HepG2 (cell line): ENCODE measurements around the gene QRSL1. TPM values are rescaled to one million over a fixed set of nuclear protein-coding genes. Genes with fewer than 3 reads are reported as not detected.

Experiments used
- ETV5 ChIP-seq: IDR thresholded peaks from 2 replicates; pipeline ENCODE4 v1.6.1; 2018; ENCODE audit warnings: missing biosample characterization, missing genetic modification reagents, inconsistent platforms, borderline replicate concordance
- FOXJ3 ChIP-seq: sonication (generic); formaldehyde crosslinking; IDR thresholded peaks from 2 replicates; pipeline ENCODE4 v1.4.0; 2020; ENCODE audit warnings: missing genetic modification reagents, mild to moderate bottlenecking, borderline replicate concordance
- GFI1 ChIP-seq: sonication (generic); formaldehyde crosslinking; IDR thresholded peaks from 2 replicates; pipeline ENCODE4 v1.5.0; 2020; ENCODE audit warnings: missing genetic modification reagents, mild to moderate bottlenecking, borderline replicate concordance
- HOMEZ ChIP-seq: IDR thresholded peaks from 2 replicates; pipeline ENCODE4 v1.6.1; 2016; ENCODE audit warnings: low read depth
- HOXA5 ChIP-seq: sonication (generic); formaldehyde crosslinking; IDR thresholded peaks from 2 replicates; pipeline ENCODE4 v1.4.0; 2020; ENCODE audit warnings: missing genetic modification reagents
- ISL2 ChIP-seq: sonication (generic); formaldehyde crosslinking; IDR thresholded peaks from 2 replicates; pipeline ENCODE4 v1.5.0; 2020; ENCODE audit warnings: missing genetic modification reagents
- NPAS2 ChIP-seq: sonication (generic); formaldehyde crosslinking; IDR thresholded peaks from 2 replicates; pipeline ENCODE4 v1.8.0; 2022; ENCODE audit warnings: mild to moderate bottlenecking, missing genetic modification reagents, borderline replicate concordance
- REPIN1 ChIP-seq: sonication (generic); formaldehyde crosslinking; IDR thresholded peaks from 2 replicates; pipeline ENCODE4 v1.8.0; 2022; ENCODE audit warnings: missing genetic modification reagents, low read depth, mild to moderate bottlenecking, borderline replicate concordance
- SKI ChIP-seq: fragments of 450-650 bp; IDR thresholded peaks from one replicate; pipeline ENCODE4 v1.6.1; 2018; ENCODE audit warnings: mild to moderate bottlenecking; ENCODE audit not compliant: partially characterized antibody
- SOX5 ChIP-seq: IDR thresholded peaks from 2 replicates; pipeline ENCODE4 v1.6.1; 2016; ENCODE audit warnings: borderline replicate concordance
- ZNF317 ChIP-seq: sonication (generic); formaldehyde crosslinking; IDR thresholded peaks from 2 replicates; pipeline ENCODE4 v1.5.0; 2020; ENCODE audit warnings: mild to moderate bottlenecking, missing genetic modification reagents
- ZNF337 ChIP-seq: sonication (generic); formaldehyde crosslinking; IDR thresholded peaks from 2 replicates; pipeline ENCODE4 v1.5.1; 2020; ENCODE audit warnings: missing genetic modification reagents, low read depth, mild to moderate bottlenecking, borderline replicate concordance
- ZNF451 ChIP-seq: sonication (generic); formaldehyde crosslinking; IDR thresholded peaks from 2 replicates; pipeline ENCODE4 v1.5.0; 2020; ENCODE audit warnings: mild to moderate bottlenecking, missing genetic modification reagents
- ZNF879 ChIP-seq: sonication (generic); formaldehyde crosslinking; IDR thresholded peaks from 2 replicates; pipeline ENCODE4 v1.8.1; 2023; ENCODE audit warnings: missing genetic modification reagents
- polyA plus RNA-seq, 8 experiments: library from polyadenylated mRNA; depleted of rRNA in 3 of 8; stranded (reverse) in 7 of 8; unstranded in 1 of 8; fragments of >200 nt; fragmentation: Illumina TruSeq in 4 of 8; extraction: Trizol in 4 of 8; gene quantifications; 2 replicates each; pipeline versions ENCODE4 v1.2.1 to v1.2.3, GENCODE V29; 2011 to 2016; ENCODE audit warnings: low read depth in 4 of 8, missing spikeins in 1 of 8, mixed read lengths in 1 of 8; ENCODE audit not compliant: insufficient read depth in 1 of 8
- total RNA-seq, 5 experiments: library from RNA; depleted of rRNA; stranded (reverse); fragments of >200 nt; fragmentation: Illumina TruSeq; extraction: Trizol; gene quantifications; 2 replicates each; pipeline ENCODE4 v1.2.3, GENCODE V29; 2016; ENCODE audit warnings: low read depth in 1 of 5
- TF ChIP-seq, protein P1 (sequence below): sonication (generic); formaldehyde crosslinking; IDR thresholded peaks from 2 replicates; pipeline ENCODE4 v1.8.0; 2022; ENCODE audit warnings: mild to moderate bottlenecking, missing genetic modification reagents
- TF ChIP-seq, protein P2 (sequence below): sonication (generic); formaldehyde crosslinking; IDR thresholded peaks from 2 replicates; pipeline ENCODE4 v1.5.1; 2020; ENCODE audit warnings: mild to moderate bottlenecking, missing genetic modification reagents, borderline replicate concordance
- TF ChIP-seq, protein P3 (sequence below): sonication (generic); formaldehyde crosslinking; IDR thresholded peaks from 2 replicates; pipeline ENCODE4 v1.4.0; 2020; ENCODE audit warnings: missing genetic modification reagents, borderline replicate concordance
- TF ChIP-seq, protein P4 (sequence below): sonication (generic); formaldehyde crosslinking; IDR thresholded peaks from 2 replicates; pipeline ENCODE4 v1.4.0; 2020; ENCODE audit warnings: missing genetic modification reagents
- TF ChIP-seq, protein P5 (sequence below), 2 experiments: sonication (generic) in 1 of 2; formaldehyde crosslinking in 1 of 2; IDR thresholded peaks; 2 replicates each; pipeline versions ENCODE4 v1.4.0 to v1.6.1; 2018 to 2020; ENCODE audit warnings: missing genetic modification reagents in 2 of 2, borderline replicate concordance in 1 of 2, low read depth in 1 of 2, mild to moderate bottlenecking in 1 of 2, missing biosample characterization in 1 of 2

Gene QRSL1
- total and polyA plus RNA-seq, 2 of the 13 experiments (the other 11 are each of a cell fraction or from before 2014, with no cell fraction given): 8.2 to 22.3 TPM

DNA sequence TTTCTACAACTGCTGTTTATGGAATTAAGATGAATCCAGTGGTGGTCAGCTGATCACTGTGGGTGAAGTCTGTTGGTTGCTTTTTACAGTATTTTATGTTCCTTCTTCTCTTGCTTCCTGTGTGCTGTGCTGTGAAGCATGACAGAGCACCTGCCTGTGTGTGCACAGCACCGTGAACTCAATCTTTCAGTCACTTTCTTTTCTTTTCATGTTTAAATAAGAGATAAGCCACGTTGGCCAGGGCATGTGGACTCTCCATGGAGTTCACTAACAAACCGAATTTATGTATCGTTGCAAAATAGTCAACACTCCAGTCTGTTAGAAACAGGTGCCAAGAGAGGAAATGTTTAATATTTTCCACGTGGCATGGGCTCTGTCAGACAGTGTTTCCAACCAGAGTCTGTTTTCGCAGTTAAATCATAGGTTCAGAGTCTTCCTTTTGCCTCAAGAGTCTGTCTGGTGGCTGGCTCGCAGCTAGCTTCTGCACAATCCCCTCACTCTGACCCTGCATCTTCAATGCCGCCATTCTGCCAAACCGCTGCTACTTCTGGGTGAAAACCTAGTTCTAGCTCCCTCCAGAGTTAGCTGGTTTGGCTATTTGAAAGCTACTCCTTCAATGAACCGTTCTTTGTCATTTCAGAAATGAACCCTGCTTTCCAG is 73.2 kb downstream of the QRSL1 start (continued):
- TF ChIP-seq, protein P1, sequence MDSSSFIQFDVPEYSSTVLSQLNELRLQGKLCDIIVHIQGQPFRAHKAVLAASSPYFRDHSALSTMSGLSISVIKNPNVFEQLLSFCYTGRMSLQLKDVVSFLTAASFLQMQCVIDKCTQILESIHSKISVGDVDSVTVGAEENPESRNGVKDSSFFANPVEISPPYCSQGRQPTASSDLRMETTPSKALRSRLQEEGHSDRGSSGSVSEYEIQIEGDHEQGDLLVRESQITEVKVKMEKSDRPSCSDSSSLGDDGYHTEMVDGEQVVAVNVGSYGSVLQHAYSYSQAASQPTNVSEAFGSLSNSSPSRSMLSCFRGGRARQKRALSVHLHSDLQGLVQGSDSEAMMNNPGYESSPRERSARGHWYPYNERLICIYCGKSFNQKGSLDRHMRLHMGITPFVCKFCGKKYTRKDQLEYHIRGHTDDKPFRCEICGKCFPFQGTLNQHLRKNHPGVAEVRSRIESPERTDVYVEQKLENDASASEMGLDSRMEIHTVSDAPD (CRISPR knock-in tag): no peak
- TF ChIP-seq FOXJ3 (CRISPR knock-in tag) (peak; percentile 77), NPAS2 (CRISPR knock-in tag) (no peak), SKI (peak; percentile 24), ZNF337 (CRISPR knock-in tag) (no peak), ZNF879 (CRISPR knock-in tag) (0 out of 2 replicates have a peak, but pooled peaks have one; percentile 76), ZNF451 (CRISPR knock-in tag) (no peak), ISL2 (peak; percentile 55), HOXA5 (CRISPR knock-in tag) (0 out of 2 replicates have a peak, but pooled peaks have one; percentile 36), REPIN1 (CRISPR knock-in tag) (0 out of 2 replicates have a peak, but pooled peaks have one; percentile 68), GFI1 (CRISPR knock-in tag) (no peak), ZNF317 (0 out of 2 replicates have a peak, but pooled peaks have one; percentile 42), ETV5 (CRISPR knock-in tag) (peak; percentile 65; the same call in 1 of the 2 replicates), HOMEZ (CRISPR knock-in tag) (0 out of 2 replicates have a peak, but pooled peaks have one; percentile 19), SOX5 (peak; percentile 70; the same call in 1 of the 2 replicates)
- TF ChIP-seq, protein P2, sequence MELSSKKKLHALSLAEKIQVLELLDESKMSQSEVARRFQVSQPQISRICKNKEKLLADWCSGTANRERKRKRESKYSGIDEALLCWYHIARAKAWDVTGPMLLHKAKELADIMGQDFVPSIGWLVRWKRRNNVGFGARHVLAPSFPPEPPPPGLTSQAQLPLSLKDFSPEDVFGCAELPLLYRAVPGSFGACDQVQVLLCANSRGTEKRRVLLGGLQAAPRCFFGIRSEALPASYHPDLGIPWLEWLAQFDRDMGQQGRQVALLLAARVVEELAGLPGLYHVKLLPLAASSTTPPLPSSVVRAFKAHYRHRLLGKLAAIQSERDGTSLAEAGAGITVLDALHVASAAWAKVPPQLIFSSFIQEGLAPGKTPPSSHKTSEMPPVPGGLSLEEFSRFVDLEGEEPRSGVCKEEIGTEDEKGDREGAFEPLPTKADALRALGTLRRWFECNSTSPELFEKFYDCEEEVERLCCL (CRISPR knock-in tag): no peak
- TF ChIP-seq, protein P3, sequence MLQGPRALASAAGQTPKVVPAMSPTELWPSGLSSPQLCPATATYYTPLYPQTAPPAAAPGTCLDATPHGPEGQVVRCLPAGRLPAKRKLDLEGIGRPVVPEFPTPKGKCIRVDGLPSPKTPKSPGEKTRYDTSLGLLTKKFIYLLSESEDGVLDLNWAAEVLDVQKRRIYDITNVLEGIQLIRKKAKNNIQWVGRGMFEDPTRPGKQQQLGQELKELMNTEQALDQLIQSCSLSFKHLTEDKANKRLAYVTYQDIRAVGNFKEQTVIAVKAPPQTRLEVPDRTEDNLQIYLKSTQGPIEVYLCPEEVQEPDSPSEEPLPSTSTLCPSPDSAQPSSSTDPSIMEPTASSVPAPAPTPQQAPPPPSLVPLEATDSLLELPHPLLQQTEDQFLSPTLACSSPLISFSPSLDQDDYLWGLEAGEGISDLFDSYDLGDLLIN (CRISPR knock-in tag): 0 out of 2 replicates have a peak, but pooled peaks have one; percentile 79
- TF ChIP-seq, protein P4, sequence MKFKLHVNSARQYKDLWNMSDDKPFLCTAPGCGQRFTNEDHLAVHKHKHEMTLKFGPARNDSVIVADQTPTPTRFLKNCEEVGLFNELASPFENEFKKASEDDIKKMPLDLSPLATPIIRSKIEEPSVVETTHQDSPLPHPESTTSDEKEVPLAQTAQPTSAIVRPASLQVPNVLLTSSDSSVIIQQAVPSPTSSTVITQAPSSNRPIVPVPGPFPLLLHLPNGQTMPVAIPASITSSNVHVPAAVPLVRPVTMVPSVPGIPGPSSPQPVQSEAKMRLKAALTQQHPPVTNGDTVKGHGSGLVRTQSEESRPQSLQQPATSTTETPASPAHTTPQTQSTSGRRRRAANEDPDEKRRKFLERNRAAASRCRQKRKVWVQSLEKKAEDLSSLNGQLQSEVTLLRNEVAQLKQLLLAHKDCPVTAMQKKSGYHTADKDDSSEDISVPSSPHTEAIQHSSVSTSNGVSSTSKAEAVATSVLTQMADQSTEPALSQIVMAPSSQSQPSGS (CRISPR knock-in tag): peak; percentile 37
- TF ChIP-seq, protein P5, sequence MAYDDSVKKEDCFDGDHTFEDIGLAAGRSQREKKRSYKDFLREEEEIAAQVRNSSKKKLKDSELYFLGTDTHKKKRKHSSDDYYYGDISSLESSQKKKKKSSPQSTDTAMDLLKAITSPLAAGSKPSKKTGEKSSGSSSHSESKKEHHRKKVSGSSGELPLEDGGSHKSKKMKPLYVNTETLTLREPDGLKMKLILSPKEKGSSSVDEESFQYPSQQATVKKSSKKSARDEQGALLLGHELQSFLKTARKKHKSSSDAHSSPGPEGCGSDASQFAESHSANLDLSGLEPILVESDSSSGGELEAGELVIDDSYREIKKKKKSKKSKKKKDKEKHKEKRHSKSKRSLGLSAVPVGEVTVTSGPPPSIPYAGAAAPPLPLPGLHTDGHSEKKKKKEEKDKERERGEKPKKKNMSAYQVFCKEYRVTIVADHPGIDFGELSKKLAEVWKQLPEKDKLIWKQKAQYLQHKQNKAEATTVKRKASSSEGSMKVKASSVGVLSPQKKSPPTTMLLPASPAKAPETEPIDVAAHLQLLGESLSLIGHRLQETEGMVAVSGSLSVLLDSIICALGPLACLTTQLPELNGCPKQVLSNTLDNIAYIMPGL (CRISPR knock-in tag; IDR thresholded peaks at IDR 0.05; ENCODE audit: borderline replicate concordance in 1 of 2, low read depth in 1 of 2): peak; percentile 23 to 38; a peak in 1 of 4 replicates
